B cell (primary cell): ENCODE data around the gene COL16A1.

Experiments used
- CTCF ChIP-seq: fragments of 200-600 bp; IDR thresholded peaks from one replicate; pipeline ENCODE4 v1.8.0; 2022; ENCODE audit warnings: antibody characterized with exemption, mild to moderate bottlenecking
- EZH2 ChIP-seq: IDR thresholded peaks from 2 replicates; pipeline ENCODE4 v1.6.1; 2012; ENCODE audit warnings: borderline replicate concordance, low read depth, mild to moderate bottlenecking, moderate library complexity, low read length; ENCODE audit not compliant: insufficient read depth, poor library complexity, severe bottlenecking

- TF ChIP-seq CTCF = no peak
- no peak for TF ChIP-seq EZH2
Observed at GRCh38 chr1:31731049-31731565, 27.3 kb upstream of the COL16A1 start.
